H54 (cell line): Measurements from ENCODE around the gene STEAP1.
A peak's percentile ranks its signal among the peaks of the same experiment; 100 is the strongest.
"Not testable (repeated sequence)": the region's sequence is repeated elsewhere in the genome, so short reads cannot be mapped to it uniquely, and the experiment has no call there.

Experiments used
- DNase-seq: peaks from one replicate; pipeline ENCODE4 v3.0.0; 2011; ENCODE audit warnings: low spot score, mixed read lengths; ENCODE audit not compliant: insufficient read length
- FAIRE-seq: peaks from 3 replicates; lab custom pipeline; 2011; peaks lifted over from hg19 to GRCh38; lab: Jason Lieb, UNC
- POLR2A ChIP-seq: IDR thresholded peaks from 2 replicates; pipeline ENCODE4 v1.6.1; 2011; ENCODE audit warnings: low read depth, mild to moderate bottlenecking, low read length

Gene STEAP1

GRCh38 chr7:90153943-90154771 lies at the start of gene STEAP1:
Gene STEAP1 (plus strand): TSS chr7:90154469. CDS start chr7:90159789, 5,320 bp downstream.
- FAIRE-seq: not testable (repeated sequence)
- peak; percentile 45 for DNase-seq

- DNase-seq, FAIRE-seq: not testable (repeated sequence)
Measured at GRCh38 chr7:90114972-90115371, 39.3 kb upstream of the STEAP1 start.

DNA sequence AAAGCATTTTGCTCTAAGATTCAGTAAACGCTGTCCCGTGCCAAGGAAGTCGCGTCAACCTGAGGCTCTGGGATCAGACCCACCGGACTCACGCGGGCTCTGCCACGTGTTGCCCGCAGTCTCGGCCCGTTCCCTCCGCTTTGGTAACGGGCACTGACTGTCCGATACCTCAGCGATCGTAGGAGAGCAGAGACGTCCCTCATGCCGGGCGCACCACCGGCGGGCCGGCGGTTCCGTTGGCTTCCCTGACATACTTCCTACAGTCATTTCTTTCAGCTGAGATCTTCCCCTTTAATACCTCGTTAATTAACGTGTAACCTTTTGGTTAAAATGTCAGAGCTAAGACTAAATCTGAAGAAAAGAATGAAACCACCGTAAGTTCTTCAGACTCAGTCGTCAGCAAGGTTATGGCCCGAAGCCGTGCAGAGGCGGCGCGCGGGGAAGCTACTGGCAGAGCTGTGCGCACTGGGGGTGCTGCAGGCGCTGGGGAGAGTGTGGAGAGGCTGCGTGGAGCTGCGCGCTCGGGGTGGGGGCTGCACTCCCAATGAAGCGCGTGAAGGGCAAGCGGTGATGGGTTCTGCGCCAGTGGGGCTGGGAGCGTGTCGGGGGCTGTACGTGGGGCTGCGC lies 35.6 kb upstream of the STEAP1 start:
- not testable (repeated sequence) for DNase-seq, FAIRE-seq

DNA sequence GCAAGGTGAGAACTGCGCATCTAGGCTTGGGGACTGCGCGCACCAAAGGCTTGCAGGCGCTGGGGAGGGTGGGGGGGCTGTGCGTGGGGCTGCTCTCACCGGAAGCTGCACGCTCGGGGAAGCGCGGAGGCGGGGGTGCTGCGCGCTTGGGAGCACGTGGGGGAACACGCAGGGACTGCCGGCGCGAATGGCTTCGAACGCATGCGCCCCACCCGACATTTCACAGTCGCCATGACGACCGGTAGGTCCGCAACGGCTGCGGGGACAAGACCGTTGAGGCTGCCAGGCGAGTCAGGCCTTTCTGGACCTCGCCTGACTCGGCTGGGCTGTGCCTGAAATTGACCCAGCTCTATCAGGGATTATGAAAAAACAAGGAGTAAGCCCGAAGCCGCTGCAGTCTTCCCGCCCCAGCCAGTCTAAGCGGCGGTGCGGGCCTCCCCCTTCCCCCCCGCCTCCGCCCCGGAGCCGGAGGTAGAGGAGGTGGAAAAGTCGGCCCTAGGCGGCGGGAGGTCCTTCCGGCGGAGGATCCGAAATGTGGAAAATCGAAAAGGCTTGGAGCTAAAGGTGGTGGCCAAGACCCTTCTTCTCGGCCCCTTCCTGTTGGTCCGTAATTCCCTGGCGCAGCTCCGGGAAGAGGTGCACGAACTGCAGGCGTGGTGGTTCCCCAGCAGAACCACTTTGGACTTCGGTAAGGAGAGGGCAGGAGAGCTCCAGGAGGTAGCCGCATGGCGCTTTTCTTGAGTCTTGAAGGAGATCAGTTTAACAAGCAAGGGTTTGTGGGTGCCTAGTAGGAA lies 34.9 kb upstream of the STEAP1 start:
- FAIRE-seq: no peak
- TF ChIP-seq POLR2A: no peak
- DNase-seq: no peak

- not testable (repeated sequence) for FAIRE-seq, DNase-seq
Measured at GRCh38 chr7:90120205-90120604, 34.1 kb upstream of the STEAP1 start.

GRCh38 chr7:90131746-90132145 lies 22.5 kb upstream of the STEAP1 start:
- peak; percentile 15 for FAIRE-seq
- not testable (repeated sequence) for DNase-seq

DNA sequence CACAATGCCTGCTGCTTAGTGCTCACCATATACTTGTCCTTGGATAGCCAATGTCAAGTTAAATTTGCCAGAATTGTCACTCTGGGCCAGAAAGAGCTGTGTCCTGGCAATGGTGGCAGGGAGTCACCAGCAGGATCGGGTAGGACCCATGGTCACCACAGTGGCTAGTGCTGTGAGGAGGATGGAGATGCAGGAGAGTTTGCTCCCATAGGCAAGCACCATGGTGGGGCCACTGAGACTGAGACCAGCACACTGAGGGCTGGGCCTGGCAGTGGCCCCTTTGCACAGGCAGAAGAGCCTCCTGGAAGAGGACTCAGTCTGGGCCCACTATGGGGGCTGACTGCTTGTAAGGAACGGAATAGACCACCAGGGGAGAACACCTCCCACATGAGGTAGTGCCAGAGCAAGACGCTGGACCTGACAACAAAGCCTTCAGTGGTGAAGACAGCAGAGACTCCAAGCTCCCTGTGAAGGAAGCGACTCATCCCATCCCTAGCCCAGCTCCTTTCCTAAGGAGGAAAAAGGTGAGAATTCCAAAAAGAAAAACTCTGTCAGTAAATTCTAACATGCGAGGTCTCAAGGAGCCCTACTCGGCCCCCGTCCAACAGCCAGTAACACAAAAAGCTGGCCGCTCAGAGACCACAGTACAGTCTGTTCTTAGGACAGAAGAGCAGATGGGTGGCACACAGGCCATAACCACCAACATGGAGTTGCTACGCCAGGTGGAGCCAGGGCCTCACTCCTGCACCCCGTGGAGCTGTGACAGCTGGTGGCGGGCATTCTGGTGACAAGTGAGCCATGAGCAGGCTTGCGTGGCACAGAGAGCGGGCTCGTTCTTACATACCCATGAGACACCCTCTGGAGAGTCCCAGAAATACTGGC lies 6.9 kb upstream of the STEAP1 start:
- DNase-seq, FAIRE-seq: not testable (repeated sequence)

DNA sequence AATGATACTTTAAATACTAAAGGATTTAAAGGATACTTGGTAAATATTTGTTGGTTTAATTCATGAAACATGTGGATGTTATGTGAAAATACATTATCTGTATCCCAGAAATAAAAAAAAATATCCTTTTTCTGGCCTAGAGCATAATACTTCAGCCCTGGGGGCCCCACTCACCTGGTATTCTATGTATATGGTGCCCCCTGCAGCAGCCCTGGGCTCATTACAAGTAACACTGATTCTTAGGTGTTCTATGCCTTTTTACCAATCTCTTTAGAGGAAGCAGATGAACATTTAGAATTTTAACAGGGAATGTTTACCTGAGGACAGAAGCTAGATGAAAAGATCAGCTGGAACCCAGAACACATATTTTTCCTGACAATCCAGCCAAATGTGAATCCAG lies 4.8 kb upstream of the STEAP1 start:
- DNase-seq, FAIRE-seq: not testable (repeated sequence)

- DNase-seq, FAIRE-seq: not testable (repeated sequence)
Measured at GRCh38 chr7:90151884-90152283, 2.4 kb upstream of the STEAP1 start.

DNA sequence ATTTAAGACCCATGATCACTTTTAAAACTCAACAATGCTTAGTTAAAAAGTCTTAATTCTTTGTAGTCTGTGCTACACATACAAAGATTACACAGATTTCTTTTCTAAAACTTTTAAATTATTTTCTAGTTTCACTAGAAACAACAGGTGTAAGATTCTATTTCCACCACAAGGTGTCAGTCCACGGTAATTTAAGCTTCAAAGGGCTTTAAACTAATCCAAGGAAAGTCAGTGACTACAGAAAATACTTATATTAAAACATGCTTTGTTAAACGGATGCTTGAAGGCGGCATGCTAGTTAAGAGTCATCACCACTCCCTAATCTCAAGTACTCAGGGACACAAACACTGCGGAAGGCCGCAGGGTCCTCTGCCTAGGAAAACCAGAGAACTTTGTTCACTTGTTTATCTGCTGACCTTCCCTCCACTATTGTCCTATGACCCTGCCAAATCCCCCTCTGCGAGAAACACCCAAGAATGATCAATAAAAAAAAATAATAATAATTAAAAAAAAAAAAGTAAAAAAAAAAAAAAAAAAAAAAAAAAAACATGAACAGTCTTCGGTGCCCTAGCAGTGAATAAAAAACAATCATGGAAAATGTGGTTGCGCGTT lies 1.5 kb upstream of the STEAP1 start:
- FAIRE-seq: not testable (repeated sequence)
- peak; percentile 6 for DNase-seq

- DNase-seq: no peak
- FAIRE-seq: no peak
- no peak for TF ChIP-seq POLR2A
Measured at GRCh38 chr7:90155206-90155605, 937 bp downstream of the STEAP1 start.

DNA sequence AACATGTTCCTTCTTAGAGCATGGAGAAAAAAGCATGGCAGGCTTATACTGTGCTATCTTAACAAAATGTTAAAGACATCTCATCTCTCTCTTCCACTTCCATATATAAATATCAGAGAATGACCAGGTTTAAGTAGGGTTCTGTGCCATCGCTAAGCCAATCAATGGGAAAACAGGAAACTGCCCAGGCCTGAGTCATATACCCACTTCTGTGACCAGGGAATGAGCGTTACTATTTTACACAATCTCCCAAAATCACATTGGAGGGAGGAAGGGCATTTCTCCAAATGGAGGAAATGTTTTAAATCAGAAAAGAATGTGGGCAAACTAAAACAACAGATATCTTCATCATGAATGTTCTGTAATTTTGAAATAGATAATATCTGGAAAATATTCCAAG lies 3.1 kb downstream of the STEAP1 start:
- not testable (repeated sequence) for DNase-seq
- peak; percentile 64 for FAIRE-seq

- DNase-seq, FAIRE-seq: not testable (repeated sequence)
Measured at GRCh38 chr7:90157761-90158350, 3.6 kb downstream of the STEAP1 start.
